Skin epidermis (tissue), 12 donors: ENCODE results near the gene GOLGB1.
"Not testable (repeated sequence)": the region's sequence is repeated elsewhere in the genome, so short reads cannot be mapped to it uniquely, and the experiment has no call there.

Experiments used
- H3K27ac ChIP-seq, 21 experiments: fragments of 200-600 bp; sonication (generic) in 11 of 21; one replicate each; pipeline ENCODE4 v1.5.0; 2020; ENCODE audit warnings: mild to moderate bottlenecking in 3 of 21, inconsistent platforms in 2 of 21, moderate library complexity in 2 of 21
- H3K4me3 ChIP-seq, 7 experiments: fragments of 200-600 bp; sonication (generic) in 2 of 7; one replicate each; pipeline ENCODE4 v1.5.0; 2020; ENCODE audit warnings: inconsistent platforms in 2 of 7, mild to moderate bottlenecking in 2 of 7, moderate library complexity in 1 of 7

The GOLGB1 gene

DNA sequence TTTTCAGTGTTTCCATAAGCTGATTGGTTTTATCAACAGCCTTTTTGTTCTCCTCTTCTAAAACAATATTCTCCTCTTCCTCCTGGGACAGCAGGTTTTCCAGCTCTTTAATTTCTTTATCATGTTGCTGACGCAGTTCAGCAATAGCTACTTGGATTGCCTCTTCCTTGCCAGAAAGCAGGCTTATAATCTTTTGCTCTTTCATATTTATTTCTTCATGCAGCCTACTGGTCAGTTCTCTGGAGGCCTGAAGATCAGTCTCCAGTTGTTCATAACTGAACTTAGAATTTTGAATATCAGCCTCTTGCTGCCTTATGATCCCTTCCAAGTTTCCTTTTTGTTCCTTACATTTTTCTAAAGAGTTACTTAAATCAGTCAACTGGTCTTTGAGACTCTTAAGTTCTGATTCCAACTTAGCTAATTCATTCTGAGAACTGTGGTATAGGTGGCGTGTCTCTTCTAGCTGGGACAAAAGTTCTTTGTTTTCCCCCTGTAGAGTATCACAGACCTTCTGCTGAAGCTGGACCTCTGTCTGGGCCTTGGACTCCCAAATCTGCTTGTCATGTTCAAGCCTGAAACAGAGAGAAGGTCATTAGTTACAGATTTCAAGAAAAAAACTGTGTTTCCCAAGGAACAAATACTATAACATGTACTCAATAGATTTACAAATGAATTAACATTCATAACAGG is 57.4 kb downstream of the GOLGB1 start:
- no peak overlapping the region for H3K4me3 ChIP-seq
- no peak overlapping the region for H3K27ac ChIP-seq

DNA sequence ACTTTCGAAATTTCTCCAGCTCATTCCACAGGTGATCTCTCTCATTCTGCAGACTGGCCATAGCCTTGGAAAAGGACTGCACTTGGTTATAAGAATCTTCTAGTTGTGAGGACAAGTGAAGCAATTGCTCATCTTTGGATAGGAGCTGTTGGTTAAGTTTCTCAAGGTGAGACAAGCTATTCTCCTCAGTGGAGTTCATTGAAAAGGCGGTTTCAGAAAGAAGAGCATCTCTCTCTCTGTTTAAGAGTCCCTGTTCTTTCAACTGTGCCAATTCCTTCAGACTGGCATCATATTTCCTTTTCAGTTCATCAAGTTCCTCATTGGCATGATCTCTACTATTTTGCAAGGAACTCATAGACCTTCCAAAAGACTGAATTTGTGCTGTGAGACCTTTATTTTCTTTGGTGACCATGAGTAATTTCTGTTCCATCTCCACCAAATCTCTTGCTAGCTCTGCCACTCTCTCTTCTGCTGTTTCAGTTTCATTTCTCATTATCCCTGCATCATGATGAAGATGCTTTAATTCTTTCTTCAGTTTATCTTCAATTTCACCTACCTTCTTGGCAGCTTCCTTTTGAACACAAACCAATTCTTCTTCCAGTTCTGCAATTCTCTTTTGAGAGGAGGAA is 58.6 kb downstream of the GOLGB1 start:
- H3K27ac ChIP-seq = no peak overlapping the region
- no peak overlapping the region for H3K4me3 ChIP-seq

DNA sequence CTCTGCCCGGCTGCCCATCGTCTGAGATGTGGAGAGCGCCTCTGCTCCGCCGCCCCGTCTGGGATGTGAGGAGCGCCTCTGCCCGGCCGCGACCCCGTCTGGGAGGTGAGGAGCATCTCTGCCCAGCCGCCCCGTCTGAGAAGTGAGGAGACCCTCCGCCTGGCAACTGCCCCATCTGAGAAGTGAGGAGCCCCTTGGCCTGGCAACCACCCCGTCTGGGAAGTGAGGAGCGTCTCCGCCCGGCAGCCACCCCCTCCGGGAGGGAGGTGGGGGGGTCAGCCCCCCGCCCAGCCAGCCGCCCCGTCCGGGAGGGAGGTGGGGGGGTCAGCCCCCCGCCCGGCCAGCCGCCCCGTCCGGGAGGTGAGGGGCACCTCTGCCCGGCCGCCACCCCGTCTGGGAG is 60.8 kb downstream of the GOLGB1 start:
- H3K4me3 ChIP-seq, H3K27ac ChIP-seq: not testable (repeated sequence)

DNA sequence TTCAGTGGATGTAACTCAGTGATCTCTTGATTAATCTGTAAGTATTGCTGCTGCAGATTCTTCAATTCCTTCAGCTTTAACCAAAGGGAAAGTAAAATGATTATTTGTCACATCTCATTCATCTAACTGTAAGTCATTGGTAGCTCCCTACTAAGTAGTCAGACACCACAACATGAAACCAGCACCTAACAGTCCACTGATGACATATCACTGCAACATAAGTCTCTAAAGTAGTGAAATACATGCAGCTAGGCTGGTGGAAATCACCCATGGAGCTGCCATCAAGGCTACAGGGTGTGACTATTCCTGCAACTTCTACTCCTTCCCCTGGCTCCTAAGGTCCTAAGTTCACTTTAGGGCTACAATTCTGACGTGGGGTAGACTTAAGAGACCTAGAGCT is 67.7 kb downstream of the GOLGB1 start:
- Histone ChIP-seq H3K4me3 (no peak overlapping the region), H3K27ac (no peak overlapping the region)

DNA sequence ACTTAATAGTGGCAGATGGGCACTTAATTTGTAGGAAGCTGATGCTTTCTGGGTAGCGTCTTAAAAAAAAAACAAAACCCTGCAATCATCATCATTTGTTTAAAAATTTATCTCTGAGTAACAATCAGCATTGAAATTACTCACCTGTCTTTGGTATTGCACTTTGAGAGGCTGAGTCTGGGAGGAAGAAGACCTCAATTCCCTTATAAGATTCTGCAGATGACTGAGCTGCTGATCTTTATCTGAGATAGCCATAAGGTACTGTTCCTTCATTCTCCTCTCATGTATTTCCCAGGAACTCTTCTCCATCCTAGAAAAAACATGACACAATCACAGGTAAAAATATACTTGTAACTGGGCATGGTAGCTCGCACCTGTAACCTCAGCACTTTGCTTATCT is 72.4 kb downstream of the GOLGB1 start:
- Histone ChIP-seq H3K27ac (no peak overlapping the region), H3K4me3 (no peak overlapping the region)

DNA sequence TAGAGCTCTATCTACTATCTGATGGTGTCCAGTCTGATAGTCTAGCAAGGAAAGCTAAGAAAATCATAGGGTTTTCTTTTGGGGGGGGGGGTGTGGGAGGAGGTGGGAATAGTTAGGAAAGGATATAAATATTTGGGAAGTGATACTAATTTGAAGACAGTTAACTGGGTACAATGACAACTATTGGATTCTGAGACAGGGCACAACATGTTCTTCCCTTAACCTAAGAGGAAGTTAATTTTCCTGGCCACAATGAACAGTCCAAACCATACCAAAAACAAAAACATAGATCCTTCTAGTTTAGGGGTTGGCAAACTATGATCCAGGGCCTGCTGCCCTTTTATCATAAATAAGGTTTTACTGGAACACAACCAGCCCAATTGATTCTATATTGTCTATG is 78.9 kb downstream of the GOLGB1 start:
- Histone ChIP-seq H3K4me3 (no peak overlapping the region), H3K27ac (peak overlapping the region in 1 of 21 experiments; percentile 4)

DNA sequence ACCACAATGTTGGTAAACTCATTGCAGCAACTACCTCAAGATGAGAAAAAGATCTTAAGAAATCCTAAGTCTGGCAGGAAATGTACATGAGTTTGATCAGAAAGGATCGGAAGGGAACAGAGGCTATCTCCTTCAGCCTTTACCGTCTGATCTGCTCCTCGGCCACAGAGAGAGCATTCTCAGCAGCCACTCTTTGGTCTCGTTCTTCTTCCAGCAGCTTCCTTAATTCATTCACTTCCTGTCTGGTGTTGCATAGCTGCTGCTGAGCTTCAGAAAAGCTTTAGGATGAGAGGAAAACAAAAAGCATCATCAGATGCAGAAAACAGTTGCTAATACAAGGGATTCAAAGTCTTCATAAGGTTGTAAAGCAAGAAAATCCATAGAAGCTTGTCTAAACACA is 82.2 kb downstream of the GOLGB1 start:
- Histone ChIP-seq H3K4me3 (no peak overlapping the region), H3K27ac (peak overlapping the region in 2 of 21 experiments; percentile 44)

DNA sequence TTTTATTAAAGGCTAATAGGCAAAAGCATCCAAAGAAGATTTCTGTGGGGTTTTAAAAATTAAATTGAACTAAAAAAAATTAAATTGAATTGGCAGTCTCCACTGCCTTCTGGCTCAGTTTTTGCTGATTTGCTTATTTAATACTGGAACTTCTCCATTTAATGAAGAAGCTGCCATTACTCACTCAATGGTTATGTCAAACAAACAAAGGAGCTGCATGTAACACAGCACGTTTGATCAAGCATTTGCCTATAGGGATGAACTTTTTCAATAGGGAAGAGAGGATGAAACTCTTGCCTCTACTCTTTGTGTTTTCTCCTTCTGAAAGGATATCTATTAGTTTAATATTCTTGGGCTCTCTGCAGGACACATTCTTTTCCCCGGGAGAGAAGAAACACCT is 84.1 kb downstream of the GOLGB1 start:
- H3K27ac ChIP-seq = peak overlapping the region in 2 of 21 experiments; percentile 2 to 3
- no peak overlapping the region for H3K4me3 ChIP-seq

DNA sequence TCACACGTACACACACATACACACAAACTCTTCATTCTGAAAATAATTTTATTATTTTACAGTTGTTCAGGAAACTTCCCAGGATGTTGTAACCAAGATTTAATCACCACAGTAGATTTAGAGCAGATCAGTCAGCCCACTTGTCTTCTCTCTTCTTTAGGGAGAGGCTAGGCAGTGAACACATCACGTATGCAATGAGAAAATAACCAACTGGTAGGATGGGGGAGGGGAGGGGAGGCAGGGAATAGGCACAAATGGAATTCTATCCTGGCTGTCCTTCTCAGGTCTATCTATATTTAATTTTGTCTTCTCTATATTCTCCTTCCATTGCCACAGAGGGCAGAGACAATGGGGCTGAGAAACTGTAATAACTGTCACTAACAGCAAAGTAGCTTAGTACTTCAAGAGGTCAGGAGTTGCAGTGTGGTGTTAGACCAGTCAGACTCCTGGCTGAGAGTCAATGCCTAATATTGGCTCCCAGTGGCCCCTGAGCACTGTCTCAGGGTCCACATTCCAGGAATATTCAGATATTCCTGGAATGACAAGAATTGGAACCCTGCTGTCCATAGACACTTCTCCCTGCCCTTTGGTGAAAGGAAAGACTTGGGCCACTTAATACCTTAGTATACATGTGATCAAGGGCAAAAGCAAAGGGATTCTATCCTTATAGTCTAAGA is 86.2 kb downstream of the GOLGB1 start:
- Histone ChIP-seq H3K4me3 (no peak overlapping the region), H3K27ac (no peak overlapping the region)

DNA sequence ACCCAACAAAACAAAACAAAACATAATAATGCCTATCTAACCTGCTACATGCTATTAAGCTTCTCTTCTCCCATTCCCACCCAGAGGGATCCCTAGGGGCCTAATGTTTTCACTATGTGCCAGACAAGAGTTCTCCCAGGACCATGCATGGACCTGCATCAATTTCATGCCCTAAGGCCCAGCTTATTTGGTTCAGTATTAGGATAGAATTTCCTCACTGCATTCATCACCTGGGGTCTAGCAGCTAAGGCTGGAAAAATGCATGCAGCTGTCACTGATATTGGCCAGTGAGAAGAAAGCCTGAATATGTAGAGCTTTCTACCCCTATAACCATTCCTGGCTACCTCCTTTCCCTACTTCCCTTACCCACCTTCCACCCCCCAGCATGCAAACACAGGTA is 86.8 kb downstream of the GOLGB1 start:
- no peak overlapping the region for H3K27ac ChIP-seq
- no peak overlapping the region for H3K4me3 ChIP-seq

DNA sequence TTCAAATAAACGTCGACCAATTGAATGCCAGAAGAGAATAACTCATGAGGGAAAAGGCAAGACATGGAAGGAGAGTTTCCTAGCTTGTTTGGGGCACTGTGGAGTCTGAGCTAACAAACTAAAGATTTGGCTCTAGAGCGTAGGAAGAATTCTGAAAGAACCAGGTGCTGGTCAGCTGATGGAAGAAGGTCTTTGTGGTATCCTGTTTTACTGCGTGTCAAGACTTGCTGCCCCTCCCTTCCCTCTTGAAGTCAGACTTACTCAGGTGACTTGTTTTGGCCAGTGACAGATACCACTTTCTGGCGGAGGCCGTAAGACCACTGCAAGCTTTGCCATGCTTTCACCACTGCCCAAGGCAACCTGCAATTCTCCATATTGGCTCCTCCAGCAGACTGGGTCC is 88.2 kb downstream of the GOLGB1 start:
- H3K27ac ChIP-seq = peak overlapping the region in 17 of 21 experiments; percentile 51 to 92 (median 79)

DNA sequence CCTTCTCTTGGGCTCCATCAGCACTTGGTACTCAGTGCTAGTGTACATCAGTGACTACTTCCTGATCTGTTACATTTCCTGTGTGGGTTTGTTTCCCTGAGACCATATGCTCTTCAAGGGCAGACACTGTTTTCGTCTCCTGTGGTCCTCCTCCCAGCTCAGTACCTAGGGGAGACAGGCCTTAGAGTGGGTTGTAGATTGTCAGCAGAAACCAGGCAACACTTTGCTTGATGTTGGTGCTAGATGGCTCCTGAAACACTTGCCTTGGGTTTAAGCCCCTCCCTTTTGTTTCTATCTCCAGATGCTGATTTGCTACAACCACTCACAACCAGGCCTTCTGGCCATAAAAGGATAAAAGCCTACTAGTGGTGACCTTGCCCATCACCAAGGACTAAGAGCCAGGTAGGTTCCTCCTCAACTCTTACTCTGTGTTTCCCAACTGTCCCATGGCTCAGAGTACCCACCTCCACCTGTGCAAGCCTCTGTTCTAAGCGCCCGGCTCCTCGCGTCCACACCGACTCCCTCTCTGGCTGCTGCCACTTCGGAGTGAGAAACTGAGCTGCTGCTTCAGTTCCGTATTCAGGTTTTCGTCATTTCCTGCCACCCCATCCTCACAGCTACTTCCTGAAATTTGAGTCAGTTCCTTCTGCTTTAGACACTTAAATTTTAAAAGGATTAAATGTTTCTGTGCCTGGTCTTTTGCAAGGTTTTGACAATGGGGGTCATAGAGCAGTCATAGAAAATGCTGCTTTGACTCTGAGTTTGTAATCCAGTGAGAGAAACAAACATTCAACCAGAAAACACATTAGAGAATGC is 89.0 kb downstream of the GOLGB1 start, which contains the start of gene HCLS1:
Gene HCLS1 (minus strand): TSS at position 548 of the 816 bp plus-strand sequence. CDS start 2,556 bp downstream, outside the sequence.
- Histone ChIP-seq H3K27ac (peak within 1 kb of the TSS in 20 of 21 experiments; percentile 43 to 92 (median 75)), H3K4me3 (peak within 1 kb of the TSS in 6 of 7 experiments; percentile 19 to 37 (median 30))

More for the DNA sequence above, 88.2 kb downstream of the GOLGB1 start:
- H3K4me3 ChIP-seq = peak overlapping the region in 1 of 7 experiments; percentile 8

DNA sequence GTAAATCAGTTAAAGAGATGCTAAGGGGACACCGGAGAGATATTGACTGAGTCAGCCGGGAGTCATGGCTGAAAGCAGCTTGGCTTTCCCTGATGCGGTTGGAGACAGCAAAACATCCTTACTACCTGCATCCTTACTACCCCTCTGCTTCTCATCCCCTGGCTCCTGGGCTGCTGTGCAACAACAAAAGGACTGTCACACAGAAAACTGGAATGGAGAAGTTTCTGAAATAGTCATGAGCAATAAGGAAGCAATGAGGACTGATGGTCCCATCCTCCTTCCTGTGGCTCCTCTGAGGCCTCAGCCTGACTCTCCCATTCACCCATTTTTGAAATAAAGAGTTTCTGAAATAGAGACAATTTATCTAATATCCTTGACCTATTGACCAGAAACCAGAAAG is 90.0 kb downstream of the GOLGB1 start:
- Histone ChIP-seq H3K27ac (peak overlapping the region in 13 of 21 experiments; percentile 8 to 92 (median 82)), H3K4me3 (peak overlapping the region in 6 of 7 experiments; percentile 19 to 37 (median 30))

DNA sequence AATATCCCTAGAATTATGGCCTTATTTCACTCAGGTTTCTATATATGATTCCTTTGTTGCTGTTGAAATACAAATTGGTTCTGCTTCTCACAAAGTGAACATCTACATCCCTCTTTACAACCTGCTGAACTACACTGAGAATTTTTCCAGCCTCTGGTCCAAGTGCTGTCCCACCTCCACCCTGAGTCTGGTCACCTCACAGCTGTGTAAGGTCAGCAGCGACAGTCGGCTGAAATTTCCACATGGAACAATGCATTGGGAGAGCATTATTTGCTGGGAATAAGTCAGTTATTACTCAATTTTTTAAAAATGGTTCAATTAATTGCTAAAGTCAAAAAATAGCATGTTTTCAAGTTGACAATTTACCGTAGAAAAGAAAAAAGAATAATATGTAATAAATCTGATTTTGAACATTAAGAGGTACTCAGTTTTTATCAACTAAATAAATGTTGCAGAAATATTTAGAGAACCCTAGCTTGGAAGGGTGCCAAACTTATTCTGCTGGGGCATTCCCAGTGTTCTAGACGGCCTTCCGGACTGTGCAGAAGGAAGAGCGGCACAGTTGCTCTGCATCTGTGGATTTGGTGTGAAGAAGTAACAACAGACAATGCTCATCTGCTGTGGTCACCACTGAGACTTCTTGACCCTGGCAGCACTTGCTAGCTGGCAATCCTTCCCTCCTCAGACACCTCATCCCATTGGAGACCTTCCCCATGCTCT is 90.7 kb downstream of the GOLGB1 start:
- Histone ChIP-seq H3K27ac (peak overlapping the region in 10 of 21 experiments; percentile 8 to 92 (median 74)), H3K4me3 (peak overlapping the region in 2 of 7 experiments; percentile 19 to 27)

DNA sequence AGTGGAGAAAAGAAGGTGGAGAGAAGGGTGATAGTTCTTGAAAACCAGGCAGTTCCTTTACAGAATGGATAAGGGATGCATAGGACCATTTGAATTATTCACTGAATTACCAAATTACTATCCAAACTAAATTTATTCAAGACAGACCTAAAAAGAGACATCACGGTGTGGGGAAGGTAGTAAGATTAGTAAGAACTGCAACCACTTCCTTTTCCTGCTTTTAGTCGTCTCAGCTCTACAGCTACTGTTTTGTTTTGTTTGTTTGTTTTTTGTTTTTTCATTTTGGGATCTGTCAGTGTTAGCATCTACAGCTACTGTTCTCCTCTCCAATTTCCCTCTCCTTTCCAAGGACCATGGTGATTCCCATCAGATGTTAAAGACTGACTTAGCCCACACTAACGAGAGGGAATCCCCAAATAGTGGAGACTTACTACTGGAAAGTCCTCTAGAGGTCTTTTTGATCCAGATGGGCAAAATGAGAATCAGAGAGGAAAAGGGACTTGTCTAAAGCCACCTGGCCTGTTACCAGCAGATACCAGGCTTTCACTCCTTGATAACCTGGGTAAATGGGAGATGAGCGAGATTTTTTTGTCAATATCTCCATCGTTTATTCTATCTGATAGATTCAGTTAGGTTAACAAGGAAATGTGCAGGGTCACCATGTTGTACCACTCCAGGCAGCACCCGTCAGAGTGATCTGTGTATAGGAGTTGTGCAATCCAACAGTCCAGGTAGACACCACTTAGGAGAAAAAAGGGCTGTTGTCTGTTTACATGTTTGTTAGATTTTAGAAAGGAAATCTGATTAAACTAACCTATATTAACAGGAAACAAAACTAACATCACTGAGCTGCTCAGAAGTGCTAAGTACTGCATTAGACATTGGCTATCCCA is 94.8 kb downstream of the GOLGB1 start:
- peak overlapping the region in 4 of 21 experiments; percentile 23 to 63 (median 48) for H3K27ac ChIP-seq
- H3K4me3 ChIP-seq = no peak overlapping the region

DNA sequence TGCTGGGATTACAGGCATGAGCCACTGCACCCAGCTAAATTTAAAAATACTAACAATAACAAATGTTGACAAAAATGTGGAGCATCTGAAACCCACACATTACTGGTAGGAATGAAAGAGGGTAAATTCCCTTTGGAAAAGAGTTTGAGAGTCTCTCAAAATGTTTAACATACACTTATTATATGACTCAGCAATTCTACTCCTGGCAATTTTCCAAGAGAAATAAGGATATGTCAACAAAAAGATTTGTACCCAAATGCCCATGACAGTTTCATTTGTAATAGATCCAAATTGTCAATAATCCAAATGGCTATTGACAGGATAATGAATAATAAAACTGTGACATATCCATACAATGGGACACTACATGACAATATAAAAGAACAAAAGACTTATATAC is 97.9 kb downstream of the GOLGB1 start:
- Histone ChIP-seq H3K4me3 (no peak overlapping the region), H3K27ac (no peak overlapping the region)

DNA sequence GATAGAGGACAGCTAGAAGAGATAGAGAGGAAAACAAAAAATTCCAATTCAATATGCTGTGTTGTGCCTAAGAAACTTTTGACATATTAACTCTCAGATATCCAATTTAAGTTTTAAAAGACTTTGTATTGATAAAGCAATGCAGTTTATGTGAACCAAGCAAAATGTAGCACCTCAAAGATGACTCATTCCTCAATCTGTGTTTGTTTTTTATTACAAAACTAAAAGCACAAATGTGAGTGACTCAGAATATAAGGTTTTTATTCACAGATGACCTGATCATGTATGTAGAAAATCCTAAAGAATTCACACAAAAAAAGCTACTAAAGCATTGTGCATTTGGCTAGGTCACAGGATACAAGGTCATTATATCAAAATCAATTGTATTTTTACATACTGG is 99.9 kb downstream of the GOLGB1 start:
- no peak overlapping the region for H3K4me3 ChIP-seq
- H3K27ac ChIP-seq = no peak overlapping the region
